Neuronal stem cell (in vitro differentiated cells): ENCODE data around the gene KLB.

Experiments
- DNase-seq: peaks from one replicate; pipeline ENCODE4 v3.0.0-alpha.2; 2013; ENCODE audit warnings: low spot score
- H2AFZ ChIP-seq: one replicate; pipeline ENCODE4 v1.6.1; 2013; ENCODE audit warnings: mild to moderate bottlenecking, low read length, inconsistent platforms
- H2AK5ac ChIP-seq: 2 replicates; pipeline ENCODE4 v1.6.1; 2013; ENCODE audit warnings: low read depth, mild to moderate bottlenecking, inconsistent platforms, low read length, moderate library complexity, mixed read lengths
- H2BK120ac ChIP-seq: 2 replicates; pipeline ENCODE4 v1.6.1; 2013; ENCODE audit warnings: low read depth, mild to moderate bottlenecking, inconsistent platforms, low read length, moderate library complexity, mixed read lengths
- H2BK12ac ChIP-seq: one replicate; pipeline ENCODE4 v1.6.1; 2013; ENCODE audit warnings: low read length, inconsistent platforms
- H2BK15ac ChIP-seq: 2 replicates; pipeline ENCODE4 v1.6.1; 2013; ENCODE audit warnings: mild to moderate bottlenecking, low read length, inconsistent platforms, mixed read lengths
- H2BK5ac ChIP-seq: one replicate; pipeline ENCODE4 v1.6.1; 2013; ENCODE audit warnings: inconsistent platforms, mild to moderate bottlenecking, low read length, moderate library complexity
- H3K14ac ChIP-seq: one replicate; pipeline ENCODE4 v1.6.1; 2013; ENCODE audit warnings: low read length, inconsistent platforms
- H3K18ac ChIP-seq: 2 replicates; pipeline ENCODE4 v1.6.1; 2013; ENCODE audit warnings: low read length, inconsistent platforms
- H3K23ac ChIP-seq: 2 replicates; pipeline ENCODE4 v1.6.1; 2013; ENCODE audit warnings: low read depth, mild to moderate bottlenecking, mixed read lengths, low read length, inconsistent platforms; ENCODE audit not compliant: poor library complexity
- H3K27ac ChIP-seq: replicated peaks from 3 replicates; pipeline ENCODE4 v1.5.1; 2013; ENCODE audit warnings: low read length, inconsistent platforms
- H3K27me3 ChIP-seq, 3 experiments: 2 replicates each; pipeline ENCODE4 v1.6.1; 2013; ENCODE audit warnings: low read length in 3 of 3, mild to moderate bottlenecking in 2 of 3, inconsistent platforms in 1 of 3, low read depth in 1 of 3, mixed read lengths in 1 of 3, moderate library complexity in 1 of 3; ENCODE audit not compliant: control insufficient read depth in 3 of 3, insufficient read depth in 3 of 3
- H3K36me3 ChIP-seq, 2 donors: replicated peaks in 1 of 2; 2 replicates each; pipeline ENCODE4 v1.6.1; 2013; ENCODE audit warnings: low read length in 2 of 2; ENCODE audit not compliant: control insufficient read depth in 2 of 2, insufficient read depth in 2 of 2
- H3K4ac ChIP-seq: 2 replicates; pipeline ENCODE4 v1.6.1; 2013; ENCODE audit warnings: inconsistent platforms, mild to moderate bottlenecking, low read length, moderate library complexity
- H3K4me1 ChIP-seq, 2 donors: 1 replicate in 1 of 2; 2 replicates in 1 of 2; pipeline ENCODE4 v1.6.1; 2013; ENCODE audit warnings: low read length in 2 of 2, low read depth in 1 of 2; ENCODE audit not compliant: control insufficient read depth in 2 of 2, insufficient read depth in 1 of 2
- H3K4me2 ChIP-seq: one replicate; pipeline ENCODE4 v1.6.1; 2013; ENCODE audit warnings: mild to moderate bottlenecking, low read length, inconsistent platforms; ENCODE audit not compliant: insufficient read depth, poor library complexity, severe bottlenecking
- H3K4me3 ChIP-seq, 2 donors: 2 replicates each; pipeline ENCODE4 v1.5.1; 2013; ENCODE audit warnings: low read length in 2 of 2, mild to moderate bottlenecking in 2 of 2, inconsistent platforms in 1 of 2, moderate library complexity in 1 of 2
- H3K79me1 ChIP-seq: one replicate; pipeline ENCODE4 v1.6.1; 2013; ENCODE audit warnings: low read depth, mild to moderate bottlenecking, inconsistent platforms, low read length, moderate library complexity
- H3K9ac ChIP-seq: one replicate; pipeline ENCODE4 v1.6.1; 2013; ENCODE audit warnings: mild to moderate bottlenecking, low read depth, low read length, inconsistent platforms; ENCODE audit not compliant: poor library complexity
- H3K9me3 ChIP-seq, 2 donors: replicated peaks in 1 of 2; 2 replicates each; pipeline versions ENCODE3 to v1.6.1; 2013; ENCODE audit warnings: low read length in 2 of 2, mild to moderate bottlenecking in 2 of 2, inconsistent platforms in 1 of 2, low read depth in 1 of 2, mixed read lengths in 1 of 2, moderate library complexity in 1 of 2; ENCODE audit not compliant: control insufficient read depth in 2 of 2, insufficient read depth in 1 of 2
- H4K8ac ChIP-seq: one replicate; pipeline ENCODE4 v1.6.1; 2013; ENCODE audit warnings: low read depth, mild to moderate bottlenecking, inconsistent platforms, low read length, moderate library complexity
- H4K91ac ChIP-seq: one replicate; pipeline ENCODE4 v1.6.1; 2013; ENCODE audit warnings: low read length, low read depth, mild to moderate bottlenecking, inconsistent platforms; ENCODE audit not compliant: poor library complexity
- WGBS, 2 donors: extraction: QIAGEN DNeasy Blood & Tissue Kit; methylation state at CpG; one replicate each; pipeline ENCODE4 v1.1.7; 2013; ENCODE audit warnings: missing lambda C conversion rate in 2 of 2, mixed read lengths in 1 of 2; ENCODE audit not compliant: insufficient read length in 2 of 2, insufficient replicate concordance in 1 of 2; ENCODE audit errors: extremely low coverage in 2 of 2; 5-methylcytosine and 5-hydroxymethylcytosine counted together

The KLB gene

GRCh38 chr4:39469429-39470077, 62.8 kb downstream of the KLB start:
- no peak overlapping the region for H4K91ac ChIP-seq
- no peak overlapping the region for H3K4ac ChIP-seq
- peak; percentile 43 for DNase-seq
- no peaks in the 10 kb centered on the region for H3K27me3 ChIP-seq
- H3K36me3 ChIP-seq = peaks cover 5 to 76% of the 10 kb centered on the region in 2 donors
- no peak overlapping the region for H3K23ac ChIP-seq
- H3K4me1 ChIP-seq = no peaks in the 10 kb centered on the region
- H2BK12ac ChIP-seq = no peak overlapping the region
- no peak overlapping the region for H3K27ac ChIP-seq
- H3K9me3 ChIP-seq = no peaks in the 10 kb centered on the region
- no CpG with 5 or more reads among the region's 4 CpGs for WGBS, 2 donors
- no peak overlapping the region for H3K14ac ChIP-seq
- no peak overlapping the region for H2BK5ac ChIP-seq
- H2BK120ac ChIP-seq = no peak overlapping the region
- no peaks in the 10 kb centered on the region for H3K79me1 ChIP-seq
- H3K4me2 ChIP-seq = no peak overlapping the region
- H2BK15ac ChIP-seq = no peak overlapping the region
- H3K9ac ChIP-seq = no peak overlapping the region
- H2AK5ac ChIP-seq = no peak overlapping the region
- H2AFZ ChIP-seq = peak overlapping the region; percentile 47
- H3K4me3 ChIP-seq = no peak overlapping the region
- H3K18ac ChIP-seq = no peak overlapping the region
- no peak overlapping the region for H4K8ac ChIP-seq

GRCh38 chr4:39470402-39470801, 63.7 kb downstream of the KLB start:
- Histone ChIP-seq H3K36me3 (peaks cover 2 to 68% of the 10 kb centered on the region in 2 donors), H2BK5ac (no peak overlapping the region), H4K8ac (no peak overlapping the region), H2BK12ac (no peak overlapping the region), H4K91ac (no peak overlapping the region), H3K4me1 (no peaks in the 10 kb centered on the region), H3K23ac (no peak overlapping the region), H2AK5ac (no peak overlapping the region), H3K9me3 (no peaks in the 10 kb centered on the region), H3K14ac (no peak overlapping the region), H3K18ac (no peak overlapping the region), H3K27ac (no peak overlapping the region), H3K4me3 (no peak overlapping the region), H3K9ac (no peak overlapping the region), H2AFZ (no peak overlapping the region), H3K79me1 (no peaks in the 10 kb centered on the region), H3K4me2 (no peak overlapping the region), H2BK120ac (no peak overlapping the region), H2BK15ac (no peak overlapping the region), H3K27me3 (no peaks in the 10 kb centered on the region), H3K4ac (no peak overlapping the region)
- DNase-seq = no peak
- no CpG with 5 or more reads among the region's 1 CpG for WGBS, 2 donors

GRCh38 chr4:39472396-39472795, 65.7 kb downstream of the KLB start:
- Histone ChIP-seq H3K79me1 (no peaks in the 10 kb centered on the region), H3K23ac (no peak overlapping the region), H3K18ac (no peak overlapping the region), H2BK120ac (no peak overlapping the region), H3K4me1 (no peaks in the 10 kb centered on the region), H3K36me3 (peaks cover 2 to 66% of the 10 kb centered on the region in 2 donors), H3K4me3 (no peak overlapping the region), H2AK5ac (no peak overlapping the region), H2BK15ac (no peak overlapping the region), H3K27ac (no peak overlapping the region), H2AFZ (no peak overlapping the region), H3K14ac (no peak overlapping the region), H3K27me3 (no peaks in the 10 kb centered on the region), H3K4me2 (no peak overlapping the region), H3K4ac (no peak overlapping the region), H4K8ac (no peak overlapping the region), H3K9me3 (no peaks in the 10 kb centered on the region), H2BK5ac (no peak overlapping the region), H4K91ac (no peak overlapping the region), H3K9ac (no peak overlapping the region), H2BK12ac (no peak overlapping the region)
- WGBS, 2 donors = no CpG with 5 or more reads among the region's 3 CpGs
- DNase-seq = no peak

GRCh38 chr4:39476187-39476895, 69.6 kb downstream of the KLB start:
- Histone ChIP-seq H3K27me3 (no peaks in the 10 kb centered on the region), H3K79me1 (no peaks in the 10 kb centered on the region), H3K27ac (no peak overlapping the region), H3K18ac (no peak overlapping the region), H2BK15ac (no peak overlapping the region), H3K36me3 (peaks cover 0 to 49% of the 10 kb centered on the region in 2 donors), H3K4me3 (no peak overlapping the region), H3K9ac (no peak overlapping the region), H2BK120ac (no peak overlapping the region), H3K23ac (no peak overlapping the region), H3K9me3 (no peaks in the 10 kb centered on the region), H2BK12ac (no peak overlapping the region), H2BK5ac (no peak overlapping the region), H2AK5ac (no peak overlapping the region), H3K4ac (no peak overlapping the region), H3K4me1 (no peaks in the 10 kb centered on the region), H4K8ac (no peak overlapping the region), H3K14ac (no peak overlapping the region), H2AFZ (no peak overlapping the region), H3K4me2 (no peak overlapping the region), H4K91ac (no peak overlapping the region)
- no peak for DNase-seq
- WGBS, 2 donors = no CpG with 5 or more reads among the region's 5 CpGs
